AG09309 (cell line): ENCODE results near the gene ACAP1.

Experiments
- DNase-seq: peaks from one replicate; pipeline ENCODE4 v3.0.0-alpha.2; 2010; ENCODE audit warnings: low read depth
- H3K4me3 ChIP-seq: 2 replicates; pipeline ENCODE4 v1.5.1; 2011; ENCODE audit warnings: mild to moderate bottlenecking, low read depth, low read length, moderate library complexity; ENCODE audit not compliant: control insufficient read depth
- CTCF ChIP-seq: IDR thresholded peaks from 2 replicates; pipeline ENCODE4 v1.5.1; 2011; ENCODE audit warnings: mild to moderate bottlenecking, low read depth, low read length, inconsistent platforms; ENCODE audit not compliant: insufficient read depth, control insufficient read depth; ENCODE audit errors: missing control alignments

ACAP1 gene

GRCh38 chr17:7293159-7293558 lies 43.2 kb upstream of the ACAP1 start:
- no peak for TF ChIP-seq CTCF

GRCh38 chr17:7293816-7294613 lies 42.3 kb upstream of the ACAP1 start:
- no peak overlapping the region for H3K4me3 ChIP-seq
- TF ChIP-seq CTCF = no peak
- no peak for DNase-seq

More at GRCh38 chr17:7293159-7293558, 43.2 kb upstream of the ACAP1 start:
- no peak overlapping the region for H3K4me3 ChIP-seq
- DNase-seq = no peak

GRCh38 chr17:7294614-7295153 lies 41.6 kb upstream of the ACAP1 start, which contains the start of gene YBX2:
YBX2 (minus strand) TSS chr17:7294639; CDS start chr17:7294500, 139 bp downstream.
- peak within 1 kb of the TSS; percentile 21 for H3K4me3 ChIP-seq
- DNase-seq = no peak
- no peak for TF ChIP-seq CTCF

- no peak for DNase-seq
- no peak for TF ChIP-seq CTCF
- peak overlapping the region; percentile 21; the same call in 1 of the 2 replicates for H3K4me3 ChIP-seq
These were observed 40.8 kb upstream of the ACAP1 start for GRCh38 chr17:7295230-7296180.

- H3K4me3 ChIP-seq = no peak overlapping the region; the same call in 1 of the 2 replicates
- DNase-seq = no peak
- peak; percentile 79 for TF ChIP-seq CTCF
These were observed 40.0 kb upstream of the ACAP1 start for GRCh38 chr17:7296189-7296861.

GRCh38 chr17:7304179-7304578 lies 32.1 kb upstream of the ACAP1 start:
- no peak for DNase-seq
- no peak overlapping the region for H3K4me3 ChIP-seq
- no peak for TF ChIP-seq CTCF
